ENCODE measurements around the gene CRELD1.

The CRELD1 gene

GRCh38 chr3:9966841-9967240, 33.2 kb downstream of the CRELD1 start:
- no peak for DNase-seq

- DNase-seq = no peak
These were observed 36.0 kb downstream of the CRELD1 start for GRCh38 chr3:9969632-9970019.

- no peak for DNase-seq
These were observed 36.5 kb downstream of the CRELD1 start for GRCh38 chr3:9970020-9970652.

GRCh38 chr3:9976721-9977709, 43.4 kb downstream of the CRELD1 start:
- DNase-seq = peak; percentile 12

- DNase-seq = no peak
These were observed 45.2 kb downstream of the CRELD1 start for GRCh38 chr3:9978710-9979305.

GRCh38 chr3:9980251-9980650, 46.6 kb downstream of the CRELD1 start:
- DNase-seq = no peak

GRCh38 chr3:9986230-9986725, 52.6 kb downstream of the CRELD1 start:
- DNase-seq = no peak

GRCh38 chr3:9994086-9994844, 60.6 kb downstream of the CRELD1 start:
- DNase-seq = no peak
